Ureter (tissue), 1 donor: ENCODE measurements around the gene PCDHA7. TPM values are rescaled to one million over a fixed set of nuclear protein-coding genes. Genes with fewer than 3 reads are reported as not detected.

ENCODE experiments used
- total RNA-seq: library from RNA; stranded (reverse); gene quantifications from one replicate; pipeline ENCODE4 v1.2.4, GENCODE V29; 2023
- donor health status: DM: yes; HTN: yes; CAD: no.

Gene PCDHA7
- total RNA-seq, 1 donor from 2014 or later = 1.1 TPM

Other genes starting within 250 kb of the PCDHA7 start
- gene CD14, start 201.1 kb upstream of the PCDHA7 start, total RNA-seq = 17.3 TPM
- 24.1 TPM for gene TMCO6, start 194.8 kb upstream of the PCDHA7 start, total RNA-seq
- 48.1 TPM for gene NDUFA2, start 186.6 kb upstream of the PCDHA7 start, total RNA-seq
- gene IK, start 186.4 kb upstream of the PCDHA7 start, total RNA-seq = 78.8 TPM
- gene WDR55, start 169.4 kb upstream of the PCDHA7 start, total RNA-seq = 26.3 TPM
- gene DND1, start 160.7 kb upstream of the PCDHA7 start, total RNA-seq = 2.7 TPM
- gene HARS1, start 142.9 kb upstream of the PCDHA7 start, total RNA-seq = 57.0 TPM
- 34.0 TPM for gene HARS2, start 142.8 kb upstream of the PCDHA7 start, total RNA-seq
- gene ZMAT2, start 133.8 kb upstream of the PCDHA7 start, total RNA-seq = 58.5 TPM
- gene PCDHA1, start 48.1 kb upstream of the PCDHA7 start, total RNA-seq = not detected
- not detected for gene PCDHA2, start 39.4 kb upstream of the PCDHA7 start, total RNA-seq
- 0.31 TPM for gene PCDHA3, start 33.2 kb upstream of the PCDHA7 start, total RNA-seq
- gene PCDHA4, start 27.2 kb upstream of the PCDHA7 start, total RNA-seq = 1.5 TPM
- 0.49 TPM for gene PCDHA5, start 12.7 kb upstream of the PCDHA7 start, total RNA-seq
- gene PCDHA6, start 6.3 kb upstream of the PCDHA7 start, total RNA-seq = 0.96 TPM
- not detected for gene PCDHA8, start 6.9 kb downstream of the PCDHA7 start, total RNA-seq
- gene PCDHA9, start 14.1 kb downstream of the PCDHA7 start, total RNA-seq = 0.34 TPM
- gene PCDHA10, start 21.6 kb downstream of the PCDHA7 start, total RNA-seq = 1.5 TPM
- 0.57 TPM for gene PCDHA11, start 34.7 kb downstream of the PCDHA7 start, total RNA-seq
- 0.89 TPM for gene PCDHA12, start 41.0 kb downstream of the PCDHA7 start, total RNA-seq
- 0.42 TPM for gene PCDHA13, start 47.9 kb downstream of the PCDHA7 start, total RNA-seq
- 0.47 TPM for gene PCDHAC1, start 92.0 kb downstream of the PCDHA7 start, total RNA-seq
- gene PCDHAC2, start 132.2 kb downstream of the PCDHA7 start, total RNA-seq = 4.0 TPM
- 0.13 TPM for gene PCDHB1, start 217.1 kb downstream of the PCDHA7 start, total RNA-seq